Measurements from ENCODE around the gene TSPO2. TPM values are rescaled to one million over a fixed set of nuclear protein-coding genes. Genes with fewer than 3 reads are reported as not detected.

The TSPO2 gene
- polyA plus RNA-seq (2013): not detected in 2 replicates

DNA sequence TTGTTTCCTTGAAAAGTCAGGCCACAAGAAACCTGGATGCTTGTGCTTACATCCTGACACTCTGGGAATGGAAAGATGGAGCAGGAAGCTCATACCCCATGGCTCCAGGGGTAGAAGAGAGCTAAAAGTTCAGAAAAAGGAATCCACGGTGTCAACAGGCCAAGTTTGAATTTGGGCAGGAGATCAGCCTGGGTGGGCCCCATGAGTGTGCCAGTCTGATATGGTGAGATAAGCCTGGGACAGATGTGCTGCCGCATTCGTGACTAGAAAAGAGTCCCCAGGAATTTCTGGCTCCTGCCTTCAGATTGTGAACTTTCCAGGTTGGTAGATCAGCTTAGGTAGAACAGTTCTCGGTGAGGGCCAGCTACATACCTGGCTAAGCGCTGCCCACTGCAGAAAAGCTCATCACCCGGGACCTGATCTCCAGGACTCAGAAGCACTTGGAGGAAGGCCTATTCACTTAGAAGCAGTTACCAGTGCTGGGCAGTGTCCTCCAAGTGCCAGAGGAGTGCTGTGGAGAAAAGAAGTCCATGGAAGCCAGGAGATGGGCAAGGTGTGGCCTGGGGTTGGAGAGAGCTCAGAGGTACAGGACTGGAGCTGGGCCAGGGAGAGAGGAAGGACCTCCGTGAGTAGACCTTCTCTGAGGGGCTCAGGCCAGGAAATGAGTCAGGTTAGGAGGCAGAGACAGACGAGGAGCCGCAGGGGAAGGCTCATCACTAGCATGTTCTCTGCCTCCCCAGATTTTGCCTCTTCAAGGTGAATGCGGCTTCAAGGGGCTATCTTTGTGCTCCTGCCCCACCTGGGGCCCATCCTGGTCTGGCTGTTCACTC, at the start of gene TSPO2:
Gene TSPO2, plus strand, starts transcription at position 242 of the 830 bp plus-strand sequence. Its CDS starts 519 bp downstream, at position 761.
- no peaks in the 10 kb centered on the region for H3K36me3 ChIP-seq (ENCODE audit: control insufficient read depth in 1 of 2, insufficient read depth in 2 of 2, low read length in 2 of 2)
- H3K18ac ChIP-seq (ENCODE audit: low read length): no peak within 1 kb of the TSS
- no peak within 1 kb of the TSS for H3K27ac ChIP-seq (ENCODE audit: low read depth, low read length)
- H4K12ac ChIP-seq (ENCODE audit: low read depth, low read length): no peak within 1 kb of the TSS
- no peak within 1 kb of the TSS for H2BK120ac ChIP-seq (ENCODE audit: insufficient read depth, low read length, poor library complexity)
- no peak within 1 kb of the TSS for H2BK5ac ChIP-seq (ENCODE audit: low read depth, low read length, poor library complexity)
- H3K23ac ChIP-seq (ENCODE audit: low read length): no peak within 1 kb of the TSS
- no peak within 1 kb of the TSS for H2BK12ac ChIP-seq (ENCODE audit: low read length)
- H3K4me2 ChIP-seq (ENCODE audit: low read length): no peak within 1 kb of the TSS
- no peak within 1 kb of the TSS for H3K9ac ChIP-seq (ENCODE audit: low read length)
- H3K14ac ChIP-seq (ENCODE audit: low read length): no peak within 1 kb of the TSS
- no peak for DNase-seq
- no peak within 1 kb of the TSS for H2AK5ac ChIP-seq (ENCODE audit: low read length)
- no peaks in the 10 kb centered on the region for H3K79me2 ChIP-seq (ENCODE audit: control insufficient read depth, insufficient read depth, low read length, poor library complexity)
- WGBS (ENCODE audit: extremely low coverage, insufficient coverage, insufficient read length): no CpG with 5 or more reads among the region's 10 CpGs
- peaks cover 8 to 12% of the 10 kb centered on the region in 2 experiments for H3K4me1 ChIP-seq (ENCODE audit: control insufficient read depth in 1 of 2, insufficient read depth in 2 of 2, low read length in 2 of 2)
- H3K9me3 ChIP-seq (ENCODE audit: insufficient read depth, low read depth, low read length): no peaks in the 10 kb centered on the region
- H3K27me3 ChIP-seq (ENCODE audit: insufficient read depth, low read length): no peaks in the 10 kb centered on the region
- no peaks in the 10 kb centered on the region for H3K79me1 ChIP-seq (ENCODE audit: low read length)
- H2AFZ ChIP-seq (ENCODE audit: insufficient read depth, low read length, poor library complexity): no peak within 1 kb of the TSS
- no peak within 1 kb of the TSS for H4K8ac ChIP-seq (ENCODE audit: low read depth, low read length)
- no peak within 1 kb of the TSS for H3K4ac ChIP-seq (ENCODE audit: low read depth, low read length)
- no peak within 1 kb of the TSS for H3K4me3 ChIP-seq (ENCODE audit: low read depth, low read length)
- H4K91ac ChIP-seq (ENCODE audit: low read depth, low read length): no peak within 1 kb of the TSS

- no peak overlapping the region for H3K4me2 ChIP-seq (ENCODE audit: low read length)
- H3K18ac ChIP-seq (ENCODE audit: low read length): no peak overlapping the region
- H3K4me3 ChIP-seq (ENCODE audit: low read depth, low read length): no peak overlapping the region
- H2AK5ac ChIP-seq (ENCODE audit: low read length): no peak overlapping the region
- H3K9me3 ChIP-seq (ENCODE audit: insufficient read depth, low read depth, low read length): no peaks in the 10 kb centered on the region
- H3K36me3 ChIP-seq (ENCODE audit: control insufficient read depth in 1 of 2, insufficient read depth in 2 of 2, low read length in 2 of 2): no peaks in the 10 kb centered on the region
- no peak overlapping the region for H2BK5ac ChIP-seq (ENCODE audit: low read depth, low read length, poor library complexity)
- no peak overlapping the region for H2BK120ac ChIP-seq (ENCODE audit: insufficient read depth, low read length, poor library complexity)
- no peak overlapping the region for H3K27ac ChIP-seq (ENCODE audit: low read depth, low read length)
- no peak for DNase-seq
- H4K8ac ChIP-seq (ENCODE audit: low read depth, low read length): no peak overlapping the region
- H2BK12ac ChIP-seq (ENCODE audit: low read length): no peak overlapping the region
- peaks cover 4% of the 10 kb centered on the region for H3K79me1 ChIP-seq (ENCODE audit: low read length)
- H3K14ac ChIP-seq (ENCODE audit: low read length): no peak overlapping the region
- WGBS (ENCODE audit: extremely low coverage, insufficient coverage, insufficient read length): no CpG with 5 or more reads among the region's 3 CpGs
- H3K9ac ChIP-seq (ENCODE audit: low read length): no peak overlapping the region
- H3K27me3 ChIP-seq (ENCODE audit: insufficient read depth, low read length): no peaks in the 10 kb centered on the region
- no peak overlapping the region for H4K12ac ChIP-seq (ENCODE audit: low read depth, low read length)
- no peak overlapping the region for H3K4ac ChIP-seq (ENCODE audit: low read depth, low read length)
- H3K79me2 ChIP-seq (ENCODE audit: control insufficient read depth, insufficient read depth, low read length, poor library complexity): no peaks in the 10 kb centered on the region
- no peak overlapping the region for H3K23ac ChIP-seq (ENCODE audit: low read length)
- no peak overlapping the region for H2AFZ ChIP-seq (ENCODE audit: insufficient read depth, low read length, poor library complexity)
- H3K4me1 ChIP-seq (ENCODE audit: control insufficient read depth in 1 of 2, insufficient read depth in 2 of 2, low read length in 2 of 2): peaks cover 15 to 16% of the 10 kb centered on the region in 2 experiments
- no peak overlapping the region for H4K91ac ChIP-seq (ENCODE audit: low read depth, low read length)
Measured at GRCh38 chr6:40992746-40993145, 49.5 kb upstream of the TSPO2 start.

GRCh38 chr6:40996591-40997233, 45.6 kb upstream of the TSPO2 start:
- DNase-seq: no peak
- H2BK5ac ChIP-seq (ENCODE audit: low read depth, low read length, poor library complexity): no peak overlapping the region
- peak overlapping the region; percentile 6 for H3K14ac ChIP-seq (ENCODE audit: low read length)
- H3K9me3 ChIP-seq (ENCODE audit: insufficient read depth, low read depth, low read length): peaks cover 2% of the 10 kb centered on the region
- peak overlapping the region; percentile 37 for H4K8ac ChIP-seq (ENCODE audit: low read depth, low read length)
- H3K27ac ChIP-seq (ENCODE audit: low read depth, low read length): peak overlapping the region; percentile 57
- H3K4me2 ChIP-seq (ENCODE audit: low read length): peak overlapping the region; percentile 44
- H3K4ac ChIP-seq (ENCODE audit: low read depth, low read length): no peak overlapping the region
- no CpG with 5 or more reads among the region's 6 CpGs for WGBS (ENCODE audit: extremely low coverage, insufficient coverage, insufficient read length)
- peaks cover 20 to 21% of the 10 kb centered on the region in 2 experiments for H3K4me1 ChIP-seq (ENCODE audit: control insufficient read depth in 1 of 2, insufficient read depth in 2 of 2, low read length in 2 of 2)
- H2AFZ ChIP-seq (ENCODE audit: insufficient read depth, low read length, poor library complexity): no peak overlapping the region
- H3K4me3 ChIP-seq (ENCODE audit: low read depth, low read length): no peak overlapping the region
- no peak overlapping the region for H3K18ac ChIP-seq (ENCODE audit: low read length)
- H2BK120ac ChIP-seq (ENCODE audit: insufficient read depth, low read length, poor library complexity): no peak overlapping the region
- H2AK5ac ChIP-seq (ENCODE audit: low read length): no peak overlapping the region
- no peak overlapping the region for H3K9ac ChIP-seq (ENCODE audit: low read length)
- no peak overlapping the region for H4K12ac ChIP-seq (ENCODE audit: low read depth, low read length)
- peak overlapping the region; percentile 13 for H2BK12ac ChIP-seq (ENCODE audit: low read length)
- H4K91ac ChIP-seq (ENCODE audit: low read depth, low read length): peak overlapping the region; percentile 24
- no peaks in the 10 kb centered on the region for H3K27me3 ChIP-seq (ENCODE audit: insufficient read depth, low read length)
- H3K79me2 ChIP-seq (ENCODE audit: control insufficient read depth, insufficient read depth, low read length, poor library complexity): no peaks in the 10 kb centered on the region
- no peaks in the 10 kb centered on the region for H3K36me3 ChIP-seq (ENCODE audit: control insufficient read depth in 1 of 2, insufficient read depth in 2 of 2, low read length in 2 of 2)
- H3K79me1 ChIP-seq (ENCODE audit: low read length): peaks cover 6% of the 10 kb centered on the region
- no peak overlapping the region for H3K23ac ChIP-seq (ENCODE audit: low read length)

DNA sequence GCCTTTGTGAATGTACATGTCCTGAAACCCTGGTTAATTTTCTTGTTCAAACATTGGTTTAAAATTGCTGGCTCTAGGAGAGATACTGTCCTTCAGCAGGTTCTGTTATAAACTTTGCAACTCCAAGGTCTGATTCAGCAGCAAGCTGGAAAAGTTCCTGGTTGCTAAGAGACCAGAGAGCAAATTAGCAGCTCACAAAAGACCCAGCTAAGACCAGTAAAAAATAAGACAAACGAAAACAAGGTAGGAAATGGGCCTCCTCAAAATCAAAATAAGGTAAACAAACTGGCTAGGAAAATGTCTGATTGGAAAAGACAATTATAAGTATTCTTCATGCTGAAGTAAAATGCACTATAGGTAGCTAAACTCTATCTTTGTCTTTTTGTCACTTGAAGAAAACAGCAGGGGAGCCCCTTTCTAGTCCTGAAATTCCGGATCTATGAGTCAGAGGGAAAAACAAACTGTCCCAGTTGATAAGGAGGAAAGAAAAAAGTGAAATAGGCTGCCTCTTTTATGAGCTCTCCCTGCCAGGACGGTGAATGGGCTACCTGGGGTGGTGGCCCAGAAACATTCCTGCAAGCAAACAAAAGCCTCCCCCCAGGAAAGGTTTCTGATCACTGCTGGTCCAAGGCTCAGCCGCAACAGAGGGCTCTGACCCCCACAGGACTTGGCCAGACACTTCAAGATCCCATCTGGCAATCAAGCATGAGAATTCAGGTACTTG, 44.9 kb upstream of the TSPO2 start:
- no peak overlapping the region for H2BK12ac ChIP-seq (ENCODE audit: low read length)
- no peak overlapping the region for H4K8ac ChIP-seq (ENCODE audit: low read depth, low read length)
- peak in 1 of 2 donors; percentile 9 for DNase-seq
- peak overlapping the region; percentile 44 for H3K4me2 ChIP-seq (ENCODE audit: low read length)
- H3K9ac ChIP-seq (ENCODE audit: low read length): no peak overlapping the region
- no peak overlapping the region for H3K14ac ChIP-seq (ENCODE audit: low read length)
- peak overlapping the region; percentile 57 for H3K27ac ChIP-seq (ENCODE audit: low read depth, low read length)
- H2BK5ac ChIP-seq (ENCODE audit: low read depth, low read length, poor library complexity): no peak overlapping the region
- H3K4me3 ChIP-seq (ENCODE audit: low read depth, low read length): no peak overlapping the region
- no peak overlapping the region for H2AFZ ChIP-seq (ENCODE audit: insufficient read depth, low read length, poor library complexity)
- WGBS (ENCODE audit: extremely low coverage, insufficient coverage, insufficient read length): no CpG with 5 or more reads among the region's 4 CpGs
- H3K79me2 ChIP-seq (ENCODE audit: control insufficient read depth, insufficient read depth, low read length, poor library complexity): no peaks in the 10 kb centered on the region
- H3K23ac ChIP-seq (ENCODE audit: low read length): no peak overlapping the region
- H3K4me1 ChIP-seq (ENCODE audit: control insufficient read depth in 1 of 2, insufficient read depth in 2 of 2, low read length in 2 of 2): peaks cover 20 to 21% of the 10 kb centered on the region in 2 experiments
- H3K79me1 ChIP-seq (ENCODE audit: low read length): peaks cover 6% of the 10 kb centered on the region
- no peak overlapping the region for H2AK5ac ChIP-seq (ENCODE audit: low read length)
- peak overlapping the region; percentile 24 for H4K91ac ChIP-seq (ENCODE audit: low read depth, low read length)
- peaks cover 2% of the 10 kb centered on the region for H3K9me3 ChIP-seq (ENCODE audit: insufficient read depth, low read depth, low read length)
- H3K4ac ChIP-seq (ENCODE audit: low read depth, low read length): no peak overlapping the region
- no peak overlapping the region for H3K18ac ChIP-seq (ENCODE audit: low read length)
- no peak overlapping the region for H2BK120ac ChIP-seq (ENCODE audit: insufficient read depth, low read length, poor library complexity)
- no peak overlapping the region for H4K12ac ChIP-seq (ENCODE audit: low read depth, low read length)
- no peaks in the 10 kb centered on the region for H3K36me3 ChIP-seq (ENCODE audit: control insufficient read depth in 1 of 2, insufficient read depth in 2 of 2, low read length in 2 of 2)
- no peaks in the 10 kb centered on the region for H3K27me3 ChIP-seq (ENCODE audit: insufficient read depth, low read length)

All from trophoblast cell (in vitro differentiated cells and primary cell).